H1 (cell line): ENCODE data around the gene RBM19. TPM values are rescaled to one million over a fixed set of nuclear protein-coding genes. Genes with fewer than 3 reads are reported as not detected.

Source experiments
- CTCF ChIA-PET: fragments of 300-600 bp; sonication (Branson Sonifier 250); formaldehyde crosslinking; loops from one replicate; lab custom pipeline; 2021; ENCODE audit not compliant: partially characterized antibody; lab: Charles Lee
- POLR2A ChIA-PET: fragments of 300-600 bp; sonication (Branson Sonifier 250); formaldehyde crosslinking; loops from one replicate; lab custom pipeline; 2021; ENCODE audit warnings: inconsistent platforms; ENCODE audit not compliant: partially characterized antibody; lab: Charles Lee
- DNase-seq, 2 experiments: peaks; one replicate each; pipeline versions ENCODE4 v3.0.0 to v3.0.0-alpha.2; 2010 to 2022; ENCODE audit warnings: low spot score in 2 of 2, low read depth in 1 of 2, mixed read lengths in 1 of 2
- FAIRE-seq: peaks from 2 replicates; lab custom pipeline; 2011; peaks lifted over from hg19 to GRCh38; lab: Jason Lieb, UNC
- H2AFZ ChIP-seq: 2 replicates; pipeline ENCODE4 v1.8.1; 2012; ENCODE audit warnings: low read length, inconsistent platforms
- H2AK5ac ChIP-seq: 2 replicates; pipeline ENCODE4 v1.6.1; 2013; ENCODE audit warnings: low read depth, low read length
- H2BK120ac ChIP-seq: replicated peaks from 2 replicates; pipeline ENCODE3; 2013; ENCODE audit warnings: low read depth, low read length, inconsistent platforms
- H2BK12ac ChIP-seq: 2 replicates; pipeline ENCODE4 v1.6.1; 2013; ENCODE audit warnings: low read depth, low read length
- H2BK15ac ChIP-seq: 2 replicates; pipeline ENCODE4 v1.6.1; 2013; ENCODE audit warnings: low read length
- H2BK20ac ChIP-seq: 2 replicates; pipeline ENCODE4 v1.6.1; 2013; ENCODE audit warnings: low read length
- H2BK5ac ChIP-seq: 2 replicates; pipeline ENCODE4 v1.6.1; 2013; ENCODE audit warnings: low read depth, low read length
- H3K14ac ChIP-seq: 2 replicates; pipeline ENCODE4 v1.6.1; 2013; ENCODE audit warnings: inconsistent platforms; ENCODE audit not compliant: insufficient read length
- H3K18ac ChIP-seq: 2 replicates; pipeline ENCODE4 v1.6.1; 2013; ENCODE audit warnings: low read length; ENCODE audit errors: extremely low read depth
- H3K23ac ChIP-seq: 2 replicates; pipeline ENCODE4 v1.6.1; 2013; ENCODE audit warnings: inconsistent platforms; ENCODE audit not compliant: insufficient read length
- H3K23me2 ChIP-seq: 2 replicates; pipeline ENCODE4 v1.6.1; 2013; ENCODE audit warnings: low read depth, low read length
- H3K27ac ChIP-seq: 2 replicates; pipeline ENCODE4 v1.6.1; 2011; ENCODE audit warnings: low read depth, low read length, inconsistent platforms
- H3K27me3 ChIP-seq, 4 experiments: replicated peaks in 1 of 4; 1 replicate in 1 of 4; 2 replicates in 3 of 4; pipeline versions ENCODE4 v1.6.1 to v1.8.1; 2011 to 2013; ENCODE audit warnings: low read length in 3 of 4, mild to moderate bottlenecking in 3 of 4, inconsistent platforms in 2 of 4, mixed read lengths in 2 of 4, moderate library complexity in 1 of 4; ENCODE audit not compliant: control insufficient read depth in 3 of 4, insufficient read depth in 3 of 4; ENCODE audit errors: extremely low read depth in 1 of 4
- H3K36me3 ChIP-seq, 4 experiments: 2 replicates each; pipeline versions ENCODE4 v1.6.1 to v1.8.1; 2011 to 2013; ENCODE audit warnings: mild to moderate bottlenecking in 4 of 4, low read length in 3 of 4, moderate library complexity in 2 of 4, control low read depth in 1 of 4, inconsistent platforms in 1 of 4; ENCODE audit not compliant: insufficient read depth in 4 of 4, control insufficient read depth in 2 of 4
- H3K4ac ChIP-seq: replicated peaks from 2 replicates; pipeline ENCODE3; 2013; ENCODE audit warnings: low read length, low read depth, mixed read lengths, inconsistent platforms; ENCODE audit not compliant: insufficient read length
- H3K4me1 ChIP-seq, 4 experiments: replicated peaks in 1 of 4; 1 replicate in 1 of 4; 2 replicates in 3 of 4; pipeline versions ENCODE4 v1.6.1 to v1.8.1; 2011 to 2013; ENCODE audit warnings: low read length in 3 of 4, inconsistent platforms in 2 of 4, mixed read lengths in 1 of 4; ENCODE audit not compliant: insufficient read depth in 4 of 4, control insufficient read depth in 3 of 4
- H3K4me2 ChIP-seq, 2 experiments: 2 replicates each; pipeline versions ENCODE4 v1.6.1 to v1.8.1; 2011 to 2013; ENCODE audit warnings: low read depth in 2 of 2, low read length in 2 of 2, control low read depth in 1 of 2, inconsistent platforms in 1 of 2, mild to moderate bottlenecking in 1 of 2; ENCODE audit not compliant: insufficient read depth in 1 of 2
- H3K4me3 ChIP-seq, 4 experiments: fragments of 200-600, 300-600 bp in 1 of 4; sonication (generic), shearing (Covaris generic), sonication (Bioruptor Twin) in 1 of 4; 2 replicates each; pipeline versions ENCODE4 v1.5.1 to v1.8.1; 2011 to 2016; ENCODE audit warnings: low read length in 4 of 4, low read depth in 3 of 4, control low read depth in 2 of 4, inconsistent platforms in 2 of 4, mild to moderate bottlenecking in 2 of 4, mixed read lengths in 1 of 4, moderate library complexity in 1 of 4; ENCODE audit not compliant: insufficient read depth in 2 of 4; ENCODE audit errors: extremely low read depth in 1 of 4
- H3K56ac ChIP-seq: replicated peaks from 2 replicates; pipeline ENCODE3; 2013; ENCODE audit warnings: low read depth, mild to moderate bottlenecking, mixed read lengths, low read length, inconsistent platforms; ENCODE audit not compliant: insufficient read length
- H3K79me1 ChIP-seq: 2 replicates; pipeline ENCODE4 v1.6.1; 2013; ENCODE audit warnings: low read depth, low read length, control low read depth
- H3K79me2 ChIP-seq, 2 experiments: 2 replicates each; pipeline versions ENCODE4 v1.6.1 to v1.8.1; 2012 to 2013; ENCODE audit warnings: low read length in 2 of 2, mild to moderate bottlenecking in 2 of 2, inconsistent platforms in 1 of 2; ENCODE audit not compliant: insufficient read depth in 2 of 2, control insufficient read depth in 1 of 2
- H3K9ac ChIP-seq, 4 experiments: replicated peaks in 1 of 4; 1 replicate in 1 of 4; 2 replicates in 3 of 4; pipeline versions ENCODE4 v1.6.1 to v1.8.1; 2011 to 2013; ENCODE audit warnings: low read depth in 3 of 4, low read length in 3 of 4, control low read depth in 2 of 4, mild to moderate bottlenecking in 2 of 4, moderate library complexity in 2 of 4, inconsistent platforms in 1 of 4; ENCODE audit errors: extremely low read depth in 1 of 4
- H3K9me3 ChIP-seq, 2 experiments: 2 replicates each; pipeline versions ENCODE4 v1.6.1 to v1.8.1; 2012 to 2013; ENCODE audit warnings: mild to moderate bottlenecking in 2 of 2, moderate library complexity in 2 of 2, control low read depth in 1 of 2, inconsistent platforms in 1 of 2, low read depth in 1 of 2, low read length in 1 of 2, mixed read lengths in 1 of 2; ENCODE audit not compliant: insufficient read depth in 2 of 2
- H4K20me1 ChIP-seq, 2 experiments: replicated peaks in 1 of 2; 2 replicates each; pipeline versions ENCODE3 to v1.8.1; 2011 to 2013; ENCODE audit warnings: inconsistent platforms in 2 of 2, low read length in 2 of 2, mild to moderate bottlenecking in 1 of 2; ENCODE audit not compliant: insufficient read depth in 2 of 2, control insufficient read depth in 1 of 2
- H4K5ac ChIP-seq: 2 replicates; pipeline ENCODE4 v1.6.1; 2013; ENCODE audit warnings: low read length, low read depth, mixed read lengths, inconsistent platforms; ENCODE audit not compliant: insufficient read length
- H4K8ac ChIP-seq: 2 replicates; pipeline ENCODE4 v1.8.0; 2013; ENCODE audit warnings: mild to moderate bottlenecking, moderate library complexity, low read length, inconsistent platforms; ENCODE audit not compliant: insufficient read depth; ENCODE audit errors: extremely low read depth
- H4K91ac ChIP-seq: replicated peaks from 2 replicates; pipeline ENCODE3; 2013; ENCODE audit warnings: low read length, mixed read lengths, inconsistent platforms; ENCODE audit not compliant: insufficient read length
- BRCA1 ChIP-seq: IDR thresholded peaks from 2 replicates; pipeline ENCODE4 v1.6.1; 2012; ENCODE audit warnings: low read depth, low read length, improper control_type of control experiment
- CTBP2 ChIP-seq: IDR thresholded peaks from 2 replicates; pipeline ENCODE4 v1.7.0; 2011; ENCODE audit warnings: borderline replicate concordance, mild to moderate bottlenecking, moderate library complexity, mixed read lengths, low read length; ENCODE audit not compliant: insufficient read depth, insufficient read length
- EGR1 ChIP-seq: IDR thresholded peaks from 2 replicates; pipeline ENCODE4 v1.6.1; 2011; ENCODE audit warnings: low read depth, low read length, borderline replicate concordance
- GABPA ChIP-seq: IDR thresholded peaks from 2 replicates; pipeline ENCODE4 v1.6.1; 2011; ENCODE audit warnings: mild to moderate bottlenecking, low read length, moderate library complexity, borderline replicate concordance; ENCODE audit not compliant: insufficient read depth
- JUN ChIP-seq: IDR thresholded peaks from 2 replicates; pipeline ENCODE4 v1.6.1; 2011; ENCODE audit warnings: low read depth, mild to moderate bottlenecking, improper control_type of control experiment, low read length
- KDM5A ChIP-seq: fragments of 200-600 bp; IDR thresholded peaks from 2 replicates; pipeline ENCODE4 v1.7.1; 2012; ENCODE audit warnings: mild to moderate bottlenecking, low read length, inconsistent platforms, mixed read lengths
- POLR2A ChIP-seq, 2 experiments: IDR thresholded peaks; 1 replicate in 1 of 2; 2 replicates in 1 of 2; pipeline ENCODE4 v1.6.1; 2011; ENCODE audit warnings: low read depth in 2 of 2, low read length in 2 of 2, mild to moderate bottlenecking in 2 of 2; ENCODE audit errors: control extremely low read depth in 1 of 2
- POU5F1 ChIP-seq: IDR thresholded peaks from 2 replicates; pipeline ENCODE4 v1.6.1; 2011; ENCODE audit warnings: low read depth, mild to moderate bottlenecking, low read length, moderate library complexity
- RBBP5 ChIP-seq: IDR thresholded peaks from 2 replicates; pipeline ENCODE4 v1.7.1; 2012; ENCODE audit warnings: low read depth, mild to moderate bottlenecking, inconsistent platforms, low read length, moderate library complexity, borderline replicate concordance
- SIN3A ChIP-seq, 2 experiments: IDR thresholded peaks in 1 of 2; conservative IDR thresholded peaks in 1 of 2; 2 replicates each; pipeline ENCODE4 v1.6.1; 2011 to 2012; ENCODE audit warnings: low read length in 2 of 2, improper control_type of control experiment in 1 of 2, low read depth in 1 of 2, mild to moderate bottlenecking in 1 of 2
- SP2 ChIP-seq: IDR thresholded peaks from 2 replicates; pipeline ENCODE4 v1.6.1; 2012; ENCODE audit warnings: mild to moderate bottlenecking, low read length, inconsistent platforms
- SUZ12 ChIP-seq: fragments of 200-600 bp; sonication (generic); IDR thresholded peaks from 2 replicates; pipeline ENCODE4 v1.6.1; 2012; ENCODE audit warnings: mild to moderate bottlenecking, inconsistent platforms, low read length, moderate library complexity, mixed read lengths
- TAF7 ChIP-seq: optimal IDR thresholded peaks from 2 replicates; pipeline ENCODE3; 2011; ENCODE audit warnings: low read depth, mild to moderate bottlenecking, inconsistent platforms, low read length, moderate library complexity, borderline replicate concordance
- TEAD4 ChIP-seq: IDR thresholded peaks from 2 replicates; pipeline ENCODE4 v1.6.1; 2012; ENCODE audit warnings: low read depth, low read length, inconsistent platforms, mixed read lengths
- WGBS, 2 experiments: shearing (Covaris generic) in 1 of 2; methylation state at CpG; one replicate each; pipeline versions ENCODE4 v1.1.6 to v1.1.7; 2013 to 2015; ENCODE audit warnings: low lambda C conversion rate in 2 of 2, mixed read lengths in 2 of 2, inconsistent platforms in 1 of 2, low coverage in 1 of 2, missing lambda C conversion rate in 1 of 2; ENCODE audit not compliant: insufficient replicate concordance in 2 of 2, insufficient coverage in 1 of 2, insufficient read length in 1 of 2; ENCODE audit errors: extremely low coverage in 1 of 2, missing lambda C conversion rate in 1 of 2; 5-methylcytosine and 5-hydroxymethylcytosine counted together
- polyA plus RNA-seq, 7 experiments: library from polyadenylated mRNA; depleted of rRNA in 3 of 7; stranded (reverse) in 5 of 7; unstranded in 2 of 7; fragments of >200 nt in 5 of 7; fragments of 200-250 nt in 2 of 7; gene quantifications; 1 replicate in 5 of 7; 2 replicates in 1 of 7; 4 replicates in 1 of 7; pipeline versions ENCODE4 v1.2.1 to v1.2.3, GENCODE V29; 2011 to 2013; ENCODE audit warnings: missing spikeins in 2 of 7, mixed read lengths in 2 of 7
- total RNA-seq: library from RNA; stranded (reverse); fragmentation: NEBNext Ultra II Directional; extraction: Animal tissue kit (Norgen Biotek cat#: 25700); gene quantifications from 2 replicates; pipeline ENCODE4 v1.2.1, GENCODE V29; 2021

RBM19 gene
- total and polyA plus RNA-seq, 2 of the 8 experiments (the other 6 are each of a cell fraction or from before 2014, with no cell fraction given): 23.4 to 61.9 TPM

DNA sequence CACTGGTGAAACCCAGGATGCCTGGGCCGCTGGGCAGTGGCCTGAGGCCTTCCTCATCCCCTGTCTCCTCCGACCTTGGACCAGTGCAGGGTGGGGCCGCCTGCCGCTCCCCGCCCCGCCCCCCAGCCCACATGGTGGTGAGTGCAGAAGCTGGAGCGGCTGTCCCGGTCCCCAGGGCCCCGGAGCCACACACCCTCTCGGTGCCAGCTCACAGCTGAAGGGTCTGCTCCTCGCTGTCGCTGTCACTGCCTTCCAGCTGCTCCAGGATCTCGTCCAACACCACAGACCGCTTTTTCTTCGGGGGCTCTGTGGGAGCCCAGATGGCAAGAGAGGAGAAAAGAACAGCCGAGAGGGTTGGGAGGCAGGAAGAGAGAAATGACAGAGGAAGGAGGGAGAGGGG is 143.1 kb downstream of the RBM19 start:
- H3K9ac ChIP-seq: no peak overlapping the region
- H3K79me2 ChIP-seq: no peaks in the 10 kb centered on the region
- no peak overlapping the region for H3K56ac ChIP-seq
- no peak overlapping the region for H3K14ac ChIP-seq
- H2BK120ac ChIP-seq: no peak overlapping the region
- no peaks in the 10 kb centered on the region for H3K9me3 ChIP-seq
- H2BK12ac ChIP-seq: no peak overlapping the region
- no peak overlapping the region for H2BK15ac ChIP-seq
- H3K36me3 ChIP-seq: 0 out of 8 replicates have a peak, but pooled peaks cover 0 to 2% (median 0%) of the 10 kb centered on the region in 4 experiments
- peaks cover 0 to 5% (median 4%) of the 10 kb centered on the region in 4 experiments; a peak in 5 of 7 replicates for H3K4me1 ChIP-seq
- WGBS, 2 experiments: 91% methylated on average over 6 of the region's 16 CpGs; no CpG with 5 or more reads in 1 of the 2 experiments
- H3K27ac ChIP-seq: no peak overlapping the region
- no peak overlapping the region for H3K23ac ChIP-seq
- H3K27me3 ChIP-seq: no peaks in the 10 kb centered on the region
- peak overlapping the region; percentile 12; the same call in 1 of the 2 replicates for H4K8ac ChIP-seq
- no peak overlapping the region for H3K18ac ChIP-seq
- H4K91ac ChIP-seq: no peak overlapping the region
- no peak overlapping the region for H2AK5ac ChIP-seq
- no peak for DNase-seq
- no peak overlapping the region for H2AFZ ChIP-seq
- no peak overlapping the region for H3K4me2 ChIP-seq
- no peak overlapping the region for H4K5ac ChIP-seq
- no peak overlapping the region for H2BK20ac ChIP-seq
- no peaks in the 10 kb centered on the region for H3K23me2 ChIP-seq
- H3K4ac ChIP-seq: no peak overlapping the region
- no peak for TF ChIP-seq POLR2A (IDR thresholded peaks at IDR 0.05; ENCODE audit: control extremely low read depth in 1 of 2, low read depth in 2 of 2, low read length in 2 of 2)
- TF ChIP-seq CTBP2: no peak
- no peak for TF ChIP-seq SP2
- no peak for TF ChIP-seq JUN
- TF ChIP-seq KDM5A: no peak
- TF ChIP-seq TEAD4: no peak
- TF ChIP-seq RBBP5: no peak
- no peak for TF ChIP-seq SUZ12
- TF ChIP-seq POU5F1: no peak
- no peak for TF ChIP-seq SIN3A (conservative IDR thresholded peaks at IDR 0.05 in 1 of 2, IDR thresholded peaks at IDR 0.05 in 1 of 2; ENCODE audit: low read depth in 1 of 2, low read length in 2 of 2)
- TF ChIP-seq GABPA: no peak
- TF ChIP-seq TAF7: no peak
- no peak for TF ChIP-seq BRCA1
- TF ChIP-seq EGR1: no peak
- no peaks in the 10 kb centered on the region for H3K79me1 ChIP-seq
- H4K20me1 ChIP-seq: peaks cover 0 to 3% of the 10 kb centered on the region in 2 experiments
- FAIRE-seq: no peak
- H2BK5ac ChIP-seq: no peak overlapping the region
- no peak overlapping the region for H3K4me3 ChIP-seq
- ChIA-PET POLR2A (no interaction called here), CTCF (interaction anchor here (0.9 to 1.8 kb wide), 6 partner anchors 44 to 361 kb away, joined by 3 to 8 read pairs (median 4); no protein-coding TSS in a partner anchor)
